GM23338 (cell line): ENCODE measurements around the gene USP49. TPM values are rescaled to one million over a fixed set of nuclear protein-coding genes. Genes with fewer than 3 reads are reported as not detected.

Experiments
- ATAC-seq: fragments of 200-7000 bp; cut with Tn5 transposase; 3 replicates; pipeline ENCODE4 v1.9.1; 2020
- DNase-seq: peaks from one replicate; pipeline ENCODE4 v3.0.0-alpha.2; 2015; ENCODE audit warnings: low spot score
- H2AFZ ChIP-seq: fragments of 200-600 bp; sonication (generic); 2 replicates; pipeline ENCODE4 v1.8.0; 2016; ENCODE audit warnings: antibody characterized with exemption, mild to moderate bottlenecking, moderate library complexity
- H3F3A ChIP-seq: fragments of 200-600 bp; sonication (generic); replicated peaks from 2 replicates; pipeline ENCODE4 v1.8.0; 2017; ENCODE audit warnings: antibody characterized with exemption, mixed run types, low read depth
- H3K27ac ChIP-seq: fragments of 200-600 bp; sonication (generic); 2 replicates; pipeline ENCODE4 v1.6.1; 2016; ENCODE audit warnings: low read depth
- H3K27me3 ChIP-seq: fragments of 200-600 bp; sonication (generic); 2 replicates; pipeline ENCODE4 v1.8.0; 2016; ENCODE audit warnings: mild to moderate bottlenecking, mixed run types, moderate library complexity; ENCODE audit not compliant: insufficient read depth
- H3K36me3 ChIP-seq: fragments of 200-600 bp; sonication (generic); 2 replicates; pipeline ENCODE4 v1.8.0; 2016; ENCODE audit warnings: mild to moderate bottlenecking; ENCODE audit not compliant: insufficient read depth
- H3K4me1 ChIP-seq: fragments of 200-600 bp; sonication (generic); 2 replicates; pipeline ENCODE4 v1.8.0; 2016; ENCODE audit warnings: mild to moderate bottlenecking, moderate library complexity; ENCODE audit not compliant: insufficient read depth
- H3K4me2 ChIP-seq: fragments of 200-600 bp; sonication (generic); 2 replicates; pipeline ENCODE4 v1.7.1; 2017; ENCODE audit warnings: mixed run types
- H3K4me3 ChIP-seq: fragments of 200-600 bp; sonication (generic); 2 replicates; pipeline ENCODE4 v1.6.1; 2016; ENCODE audit warnings: mixed run types
- H3K79me2 ChIP-seq: fragments of 200-600 bp; sonication (generic); replicated peaks from 2 replicates; pipeline ENCODE4 v1.8.0; 2017; ENCODE audit warnings: mild to moderate bottlenecking; ENCODE audit not compliant: insufficient read depth
- H3K9me2 ChIP-seq: fragments of 200-600 bp; sonication (generic); 2 replicates; pipeline ENCODE4 v1.8.0; 2017; ENCODE audit not compliant: insufficient read depth
- H4K20me1 ChIP-seq: fragments of 200-600 bp; sonication (generic); replicated peaks from 2 replicates; pipeline ENCODE4 v1.8.0; 2017; ENCODE audit warnings: mild to moderate bottlenecking; ENCODE audit not compliant: insufficient read depth
- H3K27ac Mint-ChIP-seq: 2 replicates; pipeline ENCODE4 v1.8.0; 2020; ENCODE audit warnings: inconsistent platforms, mild to moderate bottlenecking, moderate library complexity, mixed read lengths
- H3K27me3 Mint-ChIP-seq: 3 replicates; pipeline ENCODE4 v1.8.0; 2022; ENCODE audit warnings: low read depth, mild to moderate bottlenecking, moderate library complexity, mixed read lengths, inconsistent platforms; ENCODE audit not compliant: insufficient read depth, poor library complexity
- H3K36me3 Mint-ChIP-seq: 3 replicates; pipeline ENCODE4 v1.8.0; 2021; ENCODE audit warnings: low read depth, mild to moderate bottlenecking, inconsistent platforms, moderate library complexity, mixed read lengths
- H3K4me1 Mint-ChIP-seq: 3 replicates; pipeline ENCODE4 v1.8.0; 2020; ENCODE audit warnings: mild to moderate bottlenecking, inconsistent platforms, mixed read lengths
- H3K4me3 Mint-ChIP-seq: 3 replicates; pipeline ENCODE4 v1.8.0; 2021; ENCODE audit warnings: moderate library complexity, mild to moderate bottlenecking, inconsistent platforms, mixed read lengths
- H3K9me3 Mint-ChIP-seq: 3 replicates; pipeline ENCODE4 v1.8.0; 2020; ENCODE audit warnings: moderate library complexity, mild to moderate bottlenecking, inconsistent platforms, mixed read lengths
- CTCF ChIP-seq, 2 experiments: fragments of 200-600 bp in 1 of 2; sonication (generic) in 1 of 2; conservative IDR thresholded peaks; 2 replicates each; pipeline versions ENCODE4 v1.5.1 to v1.6.1; 2016 to 2017; ENCODE audit warnings: antibody characterized with exemption in 2 of 2, low read depth in 2 of 2, mild to moderate bottlenecking in 2 of 2, moderate library complexity in 1 of 2
- EZH2phosphoT487 ChIP-seq: fragments of 200-600 bp; sonication (generic); IDR thresholded peaks from one replicate; pipeline ENCODE4 v1.8.1; 2018; ENCODE audit warnings: antibody characterized with exemption; ENCODE audit not compliant: unreplicated experiment
- ZNF114 ChIP-seq: fragments of 250-450 bp; sonication (Bioruptor Pico); IDR thresholded peaks from 2 replicates; pipeline ENCODE4 v1.5.0; 2020; ENCODE audit warnings: mild to moderate bottlenecking, moderate library complexity
- ZNF462 ChIP-seq: fragments of 250-450 bp; sonication (Bioruptor Pico); IDR thresholded peaks from 2 replicates; pipeline ENCODE4 v1.5.0; 2020; ENCODE audit warnings: mild to moderate bottlenecking, moderate library complexity
- polyA plus RNA-seq: library from polyadenylated mRNA; unstranded; fragments of >200 nt; fragmentation: Nextera tagmentation; extraction: Ambion mirVana; gene quantifications from 2 replicates; pipeline ENCODE4 v1.2.1, GENCODE V29; 2016
- total RNA-seq: library from RNA; depleted of rRNA; stranded (reverse); fragments of >200 nt; shearing (Covaris generic); gene quantifications from 2 replicates; pipeline ENCODE4 v1.2.3, GENCODE V29; 2014

The USP49 gene
- total and polyA plus RNA-seq, 2 experiments from 2014 or later, result 5.9 to 21.5 TPM

GRCh38 chr6:41755895-41756294 lies 139.3 kb downstream of the USP49 start (continued):
- TF ChIP-seq ZNF462 (CRISPR knock-in tag) (no peak), CTCF (conservative IDR thresholded peaks at IDR 0.05; ENCODE audit: low read depth in 2 of 2) (no peak), ZNF114 (CRISPR knock-in tag) (no peak)

GRCh38 chr6:41750374-41750773 lies 144.8 kb downstream of the USP49 start:
- H3K27me3 Mint-ChIP-seq, result peaks cover 9% of the 10 kb centered on the region
- no peaks in the 10 kb centered on the region for H4K20me1 ChIP-seq
- no peak overlapping the region for H3K4me2 ChIP-seq
- H3K9me3 Mint-ChIP-seq, result no peaks in the 10 kb centered on the region
- no peak overlapping the region for H3K27ac ChIP-seq
- H3K4me3 ChIP-seq, result no peak overlapping the region
- H3K4me3 Mint-ChIP-seq, result no peak overlapping the region
- no peaks in the 10 kb centered on the region for H3K36me3 Mint-ChIP-seq
- ATAC-seq, result no peak
- no peak overlapping the region for H2AFZ ChIP-seq
- no peaks in the 10 kb centered on the region for H3K4me1 Mint-ChIP-seq
- H3K79me2 ChIP-seq, result no peaks in the 10 kb centered on the region
- no peak for DNase-seq
- TF ChIP-seq EZH2phosphoT487, result no peak
- no peaks in the 10 kb centered on the region for H3F3A ChIP-seq
- H3K9me2 ChIP-seq, result no peaks in the 10 kb centered on the region
- H3K36me3 ChIP-seq, result no peaks in the 10 kb centered on the region
- no peak overlapping the region for H3K27ac Mint-ChIP-seq
- H3K4me1 ChIP-seq, result no peaks in the 10 kb centered on the region
- no peaks in the 10 kb centered on the region for H3K27me3 ChIP-seq
